ENCODE data around the gene PACS2. TPM values are rescaled to one million over a fixed set of nuclear protein-coding genes. Genes with fewer than 3 reads are reported as not detected.
A peak's percentile ranks its signal among the peaks of the same experiment; 100 is the strongest.
"Not testable (repeated sequence)": the region's sequence is repeated elsewhere in the genome, so short reads cannot be mapped to it uniquely, and the experiment has no call there.

PACS2 gene
- polyA plus RNA-seq, 1 donor: 88.1 TPM

DNA sequence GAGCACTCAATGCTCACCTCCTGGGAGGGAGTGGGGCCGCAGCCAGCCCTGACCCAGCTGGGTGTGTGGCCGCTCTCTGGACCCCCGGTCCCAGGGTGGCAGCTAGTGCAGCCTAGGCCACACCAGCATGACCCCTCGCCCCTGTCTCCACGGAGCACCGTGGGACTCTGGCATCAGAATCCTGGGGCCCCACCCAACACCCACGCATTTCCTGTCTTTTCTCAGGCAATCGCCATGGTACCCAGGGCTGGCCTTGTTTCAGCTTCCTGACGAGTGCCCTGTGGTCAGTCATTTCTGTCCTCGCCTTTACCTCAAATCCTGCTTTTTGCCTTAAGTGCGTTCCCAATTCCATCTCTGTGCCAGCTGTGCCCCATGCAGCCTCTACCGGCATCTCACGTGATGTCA lies 15.9 kb downstream of the PACS2 start:
- no peak for DNase-seq (ENCODE audit: low read depth)

DNA sequence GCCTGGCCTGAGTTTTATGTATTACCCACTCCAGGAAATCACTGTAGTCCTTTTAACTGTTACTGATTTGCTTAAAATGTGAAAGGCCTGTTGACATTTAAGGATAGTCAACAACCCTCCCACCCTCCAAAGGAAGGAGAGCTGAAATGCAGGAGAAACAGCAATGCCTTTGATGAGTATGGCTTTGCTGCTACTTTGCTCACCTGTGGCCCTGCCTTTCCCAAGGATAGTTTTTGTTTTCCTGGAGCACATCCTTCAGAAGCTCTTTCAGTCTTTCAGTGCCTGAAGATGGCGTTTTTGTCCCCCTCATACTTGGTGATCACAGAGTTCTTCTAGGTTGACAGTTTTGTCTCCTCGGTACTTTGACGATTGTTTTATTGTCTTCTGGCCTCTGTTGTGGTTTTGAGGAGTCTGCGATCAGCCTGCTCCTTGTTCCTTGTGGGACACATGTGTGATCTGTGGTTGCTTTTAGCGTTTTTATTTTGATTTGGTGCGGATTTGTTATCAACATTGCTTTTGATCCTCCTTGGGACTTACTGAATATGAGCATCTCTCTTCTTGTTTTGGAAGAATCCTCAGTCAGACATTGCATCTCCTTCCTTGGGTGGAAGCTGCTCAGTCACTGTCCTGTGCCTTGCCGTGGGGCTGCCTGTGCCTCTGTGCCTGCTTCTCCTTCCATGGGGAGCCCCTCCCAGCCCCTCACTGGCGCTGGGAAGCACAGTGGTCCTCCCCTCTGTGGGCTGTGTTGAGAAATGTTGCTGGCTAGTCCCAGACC lies 17.2 kb downstream of the PACS2 start:
- DNase-seq (ENCODE audit: low read depth): no peak

DNA sequence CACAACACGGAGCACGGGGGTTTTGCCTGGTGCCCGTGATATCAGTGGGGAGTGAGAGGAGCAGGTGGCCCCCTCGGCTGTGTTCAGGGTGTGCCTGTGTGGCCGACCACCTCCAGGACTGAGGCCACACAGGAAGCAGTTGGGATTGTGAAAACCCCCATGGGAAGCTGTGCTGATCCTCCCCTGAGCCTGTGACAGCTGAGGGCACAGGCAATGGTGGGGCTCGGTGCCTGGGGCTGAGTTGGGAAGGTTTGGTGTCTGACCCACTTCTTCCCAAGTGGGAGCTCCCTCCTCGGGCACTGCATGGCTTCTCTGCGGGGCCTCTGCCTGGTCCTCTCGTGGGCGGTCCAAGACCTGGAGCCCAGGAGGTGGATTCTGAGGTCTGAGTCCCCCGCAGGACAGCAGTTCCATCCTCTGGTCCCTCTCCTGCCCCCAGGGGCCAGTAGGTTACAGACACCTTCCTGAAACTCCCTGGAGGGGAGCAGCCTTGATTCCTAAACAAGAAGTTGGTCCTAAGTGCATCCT lies 17.9 kb downstream of the PACS2 start:
- no peak for DNase-seq (ENCODE audit: low read depth)

DNA sequence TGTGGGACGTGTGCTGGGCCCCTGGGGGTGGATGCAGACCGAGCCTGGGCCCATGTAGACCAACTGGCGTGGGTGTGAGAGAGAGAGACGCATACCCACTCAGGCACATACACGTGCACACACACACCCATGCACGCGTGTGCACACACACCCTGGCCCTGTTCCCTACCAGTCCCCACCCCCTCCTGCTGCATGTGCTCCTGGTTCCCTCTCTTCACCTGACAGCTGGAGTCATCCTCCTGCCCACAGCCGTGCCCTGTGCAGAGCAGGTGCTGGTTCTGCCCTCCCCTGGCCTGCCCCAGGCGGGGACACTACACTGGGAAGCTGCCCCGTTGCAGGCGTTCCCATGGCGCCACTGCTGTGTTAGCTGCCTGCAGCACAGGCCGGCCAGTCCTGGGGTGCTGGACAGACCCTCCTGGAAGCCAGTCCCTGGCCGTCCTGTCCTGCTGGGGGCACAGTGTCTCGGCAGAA lies 18.5 kb downstream of the PACS2 start:
- DNase-seq (ENCODE audit: low read depth): no peak

DNA sequence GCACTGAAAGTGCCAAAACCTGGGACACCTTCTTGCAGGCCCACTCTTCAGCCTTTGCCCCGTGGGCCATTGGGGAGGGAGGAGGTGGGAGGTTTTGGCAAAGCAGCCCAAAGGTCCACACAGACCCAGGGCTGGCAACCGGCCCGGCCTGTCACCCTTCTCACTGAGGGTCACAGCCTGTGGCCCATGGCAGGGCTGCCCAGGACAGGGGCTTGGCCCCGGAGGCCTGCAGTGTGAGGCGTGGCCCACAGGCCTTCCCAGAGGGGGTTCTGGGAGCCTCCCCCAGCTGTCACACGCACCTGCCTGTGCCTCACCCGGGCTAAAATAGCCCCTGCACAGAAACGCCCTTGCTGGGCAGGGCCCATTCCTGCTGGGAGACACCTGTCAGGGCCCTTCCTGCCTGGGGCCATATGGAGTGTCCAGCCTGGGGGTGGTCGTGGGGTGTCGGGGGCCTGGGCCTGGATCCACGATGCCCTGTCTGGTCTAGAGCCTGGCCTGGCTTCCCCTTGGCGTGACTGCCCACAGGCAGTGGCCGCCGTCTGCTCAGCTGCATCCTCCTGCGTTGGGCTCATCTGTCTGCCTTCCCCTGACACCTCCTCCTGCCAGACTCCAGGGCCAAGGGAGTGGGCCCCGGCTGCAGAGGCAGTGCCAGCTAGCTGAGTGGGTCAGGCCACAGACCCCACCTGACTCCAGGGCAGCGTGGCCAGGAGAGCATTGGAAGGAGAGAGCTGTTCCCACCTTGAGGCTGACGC lies 19.2 kb downstream of the PACS2 start:
- no peak for DNase-seq (ENCODE audit: low read depth)

DNA sequence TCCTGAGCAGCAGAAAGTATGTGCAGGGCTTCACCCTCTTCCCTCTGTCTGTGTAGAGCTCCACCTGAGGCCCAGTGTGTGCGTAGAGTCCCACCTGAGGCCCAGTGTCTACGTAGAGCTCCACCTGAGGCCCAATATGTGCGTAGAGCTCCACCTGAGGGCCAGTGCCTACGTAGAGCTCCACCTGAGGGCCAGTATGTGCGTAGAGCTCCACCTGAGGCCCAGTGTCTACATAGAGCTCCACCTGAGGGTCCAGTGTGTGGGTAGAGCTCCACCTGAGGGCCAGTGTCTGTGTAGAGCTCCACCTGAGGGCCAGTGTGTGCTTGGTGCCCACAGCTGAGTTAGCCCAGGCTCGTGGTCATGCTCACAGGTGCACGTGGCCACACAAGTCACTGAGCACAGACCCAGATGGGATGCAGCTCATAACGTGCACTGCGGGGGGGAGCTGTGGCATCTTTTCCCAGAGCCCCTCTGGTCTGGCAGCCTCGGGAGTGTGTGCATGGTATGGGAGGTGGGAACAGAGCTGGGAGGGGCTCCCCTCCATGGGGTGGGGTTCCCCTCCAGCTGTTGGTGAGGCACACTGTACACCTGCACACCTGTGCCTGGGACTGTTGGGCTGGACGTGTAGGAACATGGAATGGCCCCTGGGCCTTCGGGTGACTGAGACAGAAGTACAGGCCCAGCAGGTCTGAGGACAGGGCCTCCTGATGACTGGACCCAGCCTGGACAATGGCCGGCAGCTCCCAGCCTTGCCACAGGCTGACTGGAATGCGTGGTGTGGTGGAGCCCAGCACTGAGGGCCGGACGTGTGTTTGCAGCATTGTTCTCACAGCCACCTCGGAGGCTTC lies 20.1 kb downstream of the PACS2 start:
- DNase-seq (ENCODE audit: low read depth): no peak

DNA sequence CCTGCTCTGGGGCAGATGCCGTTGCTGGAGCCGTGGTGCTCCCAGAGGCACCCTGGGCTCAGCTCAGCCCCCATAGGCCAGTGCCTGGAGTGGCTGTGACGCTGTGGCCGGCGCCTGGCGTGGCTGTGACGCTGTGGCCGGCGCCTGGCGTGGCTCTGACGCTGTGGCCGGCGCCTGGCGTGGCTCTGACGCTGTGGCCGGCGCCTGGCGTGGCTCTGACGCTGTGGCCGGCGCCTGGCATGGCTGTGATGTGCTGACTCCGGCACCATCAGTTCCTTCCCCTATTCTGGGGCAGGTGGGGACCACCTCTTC lies 20.6 kb downstream of the PACS2 start:
- DNase-seq (ENCODE audit: low read depth): not testable (repeated sequence)

DNA sequence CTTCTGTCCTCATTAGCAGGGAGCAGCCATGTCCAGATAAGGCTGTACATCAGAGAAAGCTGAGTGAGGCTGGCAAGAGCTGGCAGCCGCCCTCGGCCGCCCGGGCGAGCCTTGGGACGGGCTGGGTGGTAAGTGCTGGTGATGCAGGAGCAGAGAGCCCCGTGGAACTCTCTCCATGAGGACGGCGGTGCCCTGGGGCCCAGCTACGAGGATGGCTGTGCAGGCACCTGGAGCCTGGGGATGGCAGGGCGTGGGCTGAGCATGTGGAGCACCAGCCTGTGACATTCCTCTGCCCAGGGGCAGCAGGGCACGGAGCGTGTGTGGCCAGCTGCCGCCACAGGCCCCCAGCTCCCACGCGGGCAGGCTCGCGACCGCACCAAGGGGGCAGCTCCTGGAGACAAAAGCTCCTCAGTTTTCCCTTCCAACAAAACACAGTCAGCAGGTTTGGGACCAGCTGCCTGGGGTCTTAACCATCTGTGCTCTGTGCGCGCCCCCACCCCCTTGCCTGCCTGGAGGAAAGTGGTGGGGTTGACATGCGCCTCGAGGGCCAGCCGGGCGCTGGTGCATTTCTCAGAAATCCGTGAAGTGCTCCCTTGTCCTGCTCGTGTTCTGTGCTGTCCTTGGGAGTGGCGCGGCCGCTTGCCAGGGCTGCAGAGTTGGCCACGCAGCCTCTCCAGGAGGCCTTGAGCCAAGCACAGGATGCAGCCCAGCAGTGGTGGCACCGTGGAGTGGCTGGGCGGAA lies 21.4 kb downstream of the PACS2 start:
- no peak for DNase-seq (ENCODE audit: low read depth)

DNA sequence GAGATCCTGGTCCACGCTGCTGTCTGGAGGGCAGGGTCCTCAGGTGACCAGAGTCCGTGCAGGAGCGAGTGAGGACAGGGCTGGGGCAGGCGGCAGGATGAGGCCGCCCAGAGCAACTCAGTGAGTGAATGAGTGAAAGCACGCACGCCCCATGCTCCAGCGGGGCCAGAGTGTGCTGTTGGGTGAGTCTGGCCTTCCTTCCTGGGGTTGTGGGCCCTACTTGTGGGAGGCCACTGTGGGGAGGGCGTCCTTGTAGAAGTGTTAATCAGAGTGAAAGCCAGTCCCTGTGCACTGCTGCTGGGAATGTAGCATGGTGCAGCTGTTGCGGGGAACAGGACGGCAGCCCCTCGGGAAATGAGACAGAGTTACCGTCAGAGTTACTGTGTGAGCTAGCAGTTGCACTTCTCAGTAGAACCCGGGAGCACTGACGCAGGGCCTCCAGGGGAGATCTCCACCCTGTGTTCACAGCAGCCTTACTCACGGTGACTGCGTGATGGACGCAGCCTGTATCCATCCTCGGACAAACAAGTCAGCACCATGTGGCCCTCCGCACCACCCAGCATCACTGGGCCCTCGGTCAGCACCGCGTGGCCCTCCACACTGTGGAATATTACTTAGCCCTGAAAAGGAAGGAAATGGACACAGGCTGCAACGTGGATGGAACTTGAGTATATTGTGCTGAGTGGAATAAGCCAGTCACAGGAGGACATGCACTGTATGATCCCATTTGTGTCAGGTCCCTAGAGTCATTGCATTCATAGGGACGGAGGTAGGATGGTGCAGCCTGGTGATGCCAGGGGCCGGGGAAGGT lies 22.1 kb downstream of the PACS2 start:
- no peak for DNase-seq (ENCODE audit: low read depth)

DNA sequence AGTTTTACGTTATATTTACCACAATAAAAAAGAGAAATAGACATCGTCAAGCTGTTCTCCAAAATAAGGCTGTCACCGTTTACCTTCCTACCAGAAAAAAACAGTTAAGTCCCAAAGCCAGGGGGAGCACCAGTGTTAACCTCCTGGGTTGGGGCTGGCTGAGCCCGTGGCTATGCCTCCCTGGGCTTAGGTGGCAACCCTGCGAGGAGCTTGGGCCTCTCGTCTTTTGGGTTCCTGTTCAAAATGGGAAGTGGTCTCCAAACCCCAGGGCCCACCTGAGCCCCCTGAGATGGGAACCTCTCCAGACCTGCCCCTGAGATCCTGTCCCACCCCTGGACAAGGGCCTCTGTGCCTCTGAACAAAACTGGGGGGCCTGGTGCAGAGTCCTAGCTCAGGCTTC lies 22.9 kb downstream of the PACS2 start:
- DNase-seq (ENCODE audit: low read depth): no peak

DNA sequence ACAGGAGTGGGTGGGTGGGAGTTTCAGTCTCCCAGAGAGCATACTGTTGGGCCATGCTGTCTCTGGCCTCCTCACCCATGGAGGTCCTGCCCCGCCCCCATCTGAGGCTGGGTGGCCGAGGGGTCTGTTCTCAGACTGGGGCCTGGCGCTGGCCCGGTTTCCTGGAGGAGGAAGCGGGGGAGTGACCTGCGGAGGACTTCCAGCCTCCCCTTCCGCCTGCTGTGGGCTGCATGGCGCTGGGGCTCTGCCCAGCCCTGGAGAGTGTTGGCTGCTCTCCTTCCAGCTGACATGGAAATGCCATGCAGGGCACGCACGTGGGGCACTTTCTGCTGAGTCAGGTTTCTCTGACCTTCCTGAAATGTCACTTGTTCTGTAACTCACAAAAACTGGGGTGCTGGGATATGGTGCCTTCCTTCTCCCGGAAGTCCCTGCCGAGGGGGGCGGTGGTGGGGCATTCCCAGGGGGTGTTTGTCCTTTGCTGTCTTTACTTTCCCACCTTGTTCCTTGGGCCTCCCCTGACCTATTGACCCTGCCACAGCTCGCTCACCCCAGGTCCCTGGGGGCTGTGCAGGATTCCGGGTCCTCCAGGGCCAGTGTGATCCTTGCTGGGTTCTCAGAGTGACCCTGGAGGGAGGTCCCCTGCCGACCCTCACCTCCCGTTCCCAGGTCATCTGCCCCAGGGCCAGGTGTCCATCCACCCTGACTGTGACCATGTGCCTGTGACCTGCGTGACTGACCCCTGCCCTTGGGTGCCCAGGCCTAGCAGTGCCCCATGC lies 23.6 kb downstream of the PACS2 start:
- DNase-seq (ENCODE audit: low read depth): no peak

- peak; percentile 50 for DNase-seq (ENCODE audit: low read depth)
Measured at GRCh38 chr14:105340821-105341733, 26.5 kb downstream of the PACS2 start.

GRCh38 chr14:105343194-105343593 lies 28.6 kb downstream of the PACS2 start:
- no peak for DNase-seq (ENCODE audit: low read depth)

DNA sequence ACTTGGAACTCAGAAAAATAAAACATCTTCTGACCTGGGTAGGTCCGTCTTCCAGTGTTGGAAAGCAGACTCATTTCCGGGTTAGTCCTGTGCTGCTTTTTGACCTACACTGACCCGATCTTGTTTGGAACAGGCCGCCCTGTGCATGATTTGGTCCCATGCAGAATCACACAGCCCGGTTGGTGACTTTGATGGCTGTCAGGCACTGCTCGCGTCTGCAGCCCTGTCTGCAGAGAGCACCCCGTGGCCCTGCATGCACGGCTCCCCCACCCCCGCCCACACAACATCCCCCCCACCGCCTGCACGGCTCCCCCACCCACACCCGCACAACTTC lies 31.6 kb downstream of the PACS2 start:
- no peak for DNase-seq (ENCODE audit: low read depth)

DNA sequence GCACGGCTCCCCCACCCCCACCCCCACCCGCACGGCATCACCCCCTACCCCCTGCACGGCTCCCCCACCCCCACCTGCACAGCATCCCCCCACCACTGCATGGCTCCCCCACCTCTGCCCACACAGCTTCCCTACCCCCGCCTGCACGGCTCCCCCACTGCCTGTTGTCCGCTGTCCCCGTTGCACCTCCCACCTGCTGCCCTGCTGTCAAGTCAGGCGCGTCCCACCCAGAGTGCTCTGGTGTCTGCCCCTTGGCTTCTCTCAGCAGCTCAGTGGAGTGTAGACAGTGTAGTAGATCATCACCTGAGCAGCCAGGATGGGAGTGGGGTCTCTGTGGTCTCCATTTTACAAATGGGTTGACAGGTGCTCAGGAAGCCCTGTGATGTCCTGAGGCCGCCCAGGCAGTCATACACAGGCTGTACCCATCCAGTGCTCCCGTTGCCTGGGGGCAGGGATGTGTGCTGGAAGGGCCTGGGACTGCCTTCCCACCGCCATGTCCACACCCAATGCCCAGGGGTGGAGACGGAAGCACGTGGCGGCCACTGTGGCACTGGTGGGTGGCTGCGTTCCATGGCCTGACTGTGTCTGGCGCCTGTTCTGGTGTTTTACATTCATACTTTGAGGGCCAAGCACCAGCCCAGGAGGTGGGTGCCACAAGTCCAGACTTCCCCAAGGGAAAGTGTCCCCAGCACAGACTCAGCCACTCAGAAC lies 32.5 kb downstream of the PACS2 start:
- DNase-seq (ENCODE audit: low read depth): no peak

GRCh38 chr14:105347587-105347968 lies 33.0 kb downstream of the PACS2 start:
- DNase-seq (ENCODE audit: low read depth): no peak

GRCh38 chr14:105348169-105348944 lies 33.8 kb downstream of the PACS2 start:
- DNase-seq (ENCODE audit: low read depth): no peak

All from forelimb muscle (tissue), 1 donor.